HCT116 (cell line): Measurements from ENCODE around the gene VPS33A.

Source experiments
- EZH2phosphoT487 ChIP-seq: fragments of 200-600 bp; IDR thresholded peaks from 2 replicates; pipeline ENCODE4 v1.6.1; 2018; ENCODE audit warnings: antibody characterized with exemption, borderline replicate concordance
- JUND ChIP-seq: IDR thresholded peaks from 2 replicates; pipeline ENCODE4 v1.6.1; 2012
- POLR2A ChIP-seq: IDR thresholded peaks from 2 replicates; pipeline ENCODE4 v1.7.0; 2011; ENCODE audit warnings: borderline replicate concordance; ENCODE audit not compliant: insufficient read depth, insufficient read length; ENCODE audit errors: extremely low read depth
- POLR2AphosphoS5 ChIP-seq: IDR thresholded peaks from 2 replicates; pipeline ENCODE4 v1.6.1; 2011; ENCODE audit warnings: mild to moderate bottlenecking, low read depth, low read length, moderate library complexity
- SRF ChIP-seq: IDR thresholded peaks from 2 replicates; pipeline ENCODE4 v1.6.1; 2012; ENCODE audit warnings: low read depth
- TF ChIP-seq, protein P1 (sequence below), 3 experiments: fragments of 200-600 bp in 1 of 3; sonication (generic) in 1 of 3; IDR thresholded peaks in 2 of 3; conservative IDR thresholded peaks in 1 of 3; 2 replicates each; pipeline ENCODE4 v1.5.1; 2012 to 2017; ENCODE audit warnings: low read depth in 2 of 3, low read length in 2 of 3, antibody characterized with exemption in 1 of 3, borderline replicate concordance in 1 of 3, control low read depth in 1 of 3, mild to moderate bottlenecking in 1 of 3, mixed read lengths in 1 of 3, mixed run types in 1 of 3, moderate library complexity in 1 of 3; ENCODE audit not compliant: insufficient read depth in 1 of 3
- TF ChIP-seq, protein P2 (sequence below): IDR thresholded peaks from 2 replicates; pipeline ENCODE4 v1.6.1; 2012

DNA sequence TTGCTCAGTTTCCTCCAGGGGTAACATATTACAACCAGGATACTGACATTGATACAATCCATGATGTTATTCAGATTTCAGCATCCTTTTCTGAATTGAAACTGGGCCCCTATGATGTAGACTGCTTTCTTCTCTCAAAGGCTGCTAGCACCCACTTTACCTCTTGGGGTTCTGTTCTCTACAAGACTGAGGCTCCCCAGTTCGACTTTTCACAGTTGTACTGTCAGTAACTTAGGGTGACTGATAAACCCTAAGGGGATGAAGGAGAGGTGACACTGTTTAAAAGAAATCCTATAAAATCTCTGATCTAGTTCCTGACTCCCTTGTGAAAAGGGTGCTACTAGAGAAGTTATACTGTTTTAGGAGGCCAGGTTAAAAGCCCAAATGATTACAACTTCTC is 818 bp downstream of the VPS33A start:
- TF ChIP-seq, protein P1, sequence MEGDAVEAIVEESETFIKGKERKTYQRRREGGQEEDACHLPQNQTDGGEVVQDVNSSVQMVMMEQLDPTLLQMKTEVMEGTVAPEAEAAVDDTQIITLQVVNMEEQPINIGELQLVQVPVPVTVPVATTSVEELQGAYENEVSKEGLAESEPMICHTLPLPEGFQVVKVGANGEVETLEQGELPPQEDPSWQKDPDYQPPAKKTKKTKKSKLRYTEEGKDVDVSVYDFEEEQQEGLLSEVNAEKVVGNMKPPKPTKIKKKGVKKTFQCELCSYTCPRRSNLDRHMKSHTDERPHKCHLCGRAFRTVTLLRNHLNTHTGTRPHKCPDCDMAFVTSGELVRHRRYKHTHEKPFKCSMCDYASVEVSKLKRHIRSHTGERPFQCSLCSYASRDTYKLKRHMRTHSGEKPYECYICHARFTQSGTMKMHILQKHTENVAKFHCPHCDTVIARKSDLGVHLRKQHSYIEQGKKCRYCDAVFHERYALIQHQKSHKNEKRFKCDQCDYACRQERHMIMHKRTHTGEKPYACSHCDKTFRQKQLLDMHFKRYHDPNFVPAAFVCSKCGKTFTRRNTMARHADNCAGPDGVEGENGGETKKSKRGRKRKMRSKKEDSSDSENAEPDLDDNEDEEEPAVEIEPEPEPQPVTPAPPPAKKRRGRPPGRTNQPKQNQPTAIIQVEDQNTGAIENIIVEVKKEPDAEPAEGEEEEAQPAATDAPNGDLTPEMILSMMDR (IDR thresholded peaks at IDR 0.05 in 2 of 3, conservative IDR thresholded peaks at IDR 0.05 in 1 of 3; ENCODE audit: borderline replicate concordance in 1 of 3, insufficient read depth in 1 of 3, low read depth in 2 of 3, low read length in 2 of 3), result no peak
- no peak for TF ChIP-seq POLR2AphosphoS5
- TF ChIP-seq POLR2A, result no peak
- no peak for TF ChIP-seq JUND
- TF ChIP-seq, protein P2, sequence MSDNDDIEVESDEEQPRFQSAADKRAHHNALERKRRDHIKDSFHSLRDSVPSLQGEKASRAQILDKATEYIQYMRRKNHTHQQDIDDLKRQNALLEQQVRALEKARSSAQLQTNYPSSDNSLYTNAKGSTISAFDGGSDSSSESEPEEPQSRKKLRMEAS, result no peak
- no peak for TF ChIP-seq EZH2phosphoT487
- no peak for TF ChIP-seq SRF
